ENCODE data around the gene IFT43. TPM values are rescaled to one million over a fixed set of nuclear protein-coding genes. Genes with fewer than 3 reads are reported as not detected.

The IFT43 gene
- total RNA-seq, 1 experiment from 2014 or later: 34.9 TPM

DNA sequence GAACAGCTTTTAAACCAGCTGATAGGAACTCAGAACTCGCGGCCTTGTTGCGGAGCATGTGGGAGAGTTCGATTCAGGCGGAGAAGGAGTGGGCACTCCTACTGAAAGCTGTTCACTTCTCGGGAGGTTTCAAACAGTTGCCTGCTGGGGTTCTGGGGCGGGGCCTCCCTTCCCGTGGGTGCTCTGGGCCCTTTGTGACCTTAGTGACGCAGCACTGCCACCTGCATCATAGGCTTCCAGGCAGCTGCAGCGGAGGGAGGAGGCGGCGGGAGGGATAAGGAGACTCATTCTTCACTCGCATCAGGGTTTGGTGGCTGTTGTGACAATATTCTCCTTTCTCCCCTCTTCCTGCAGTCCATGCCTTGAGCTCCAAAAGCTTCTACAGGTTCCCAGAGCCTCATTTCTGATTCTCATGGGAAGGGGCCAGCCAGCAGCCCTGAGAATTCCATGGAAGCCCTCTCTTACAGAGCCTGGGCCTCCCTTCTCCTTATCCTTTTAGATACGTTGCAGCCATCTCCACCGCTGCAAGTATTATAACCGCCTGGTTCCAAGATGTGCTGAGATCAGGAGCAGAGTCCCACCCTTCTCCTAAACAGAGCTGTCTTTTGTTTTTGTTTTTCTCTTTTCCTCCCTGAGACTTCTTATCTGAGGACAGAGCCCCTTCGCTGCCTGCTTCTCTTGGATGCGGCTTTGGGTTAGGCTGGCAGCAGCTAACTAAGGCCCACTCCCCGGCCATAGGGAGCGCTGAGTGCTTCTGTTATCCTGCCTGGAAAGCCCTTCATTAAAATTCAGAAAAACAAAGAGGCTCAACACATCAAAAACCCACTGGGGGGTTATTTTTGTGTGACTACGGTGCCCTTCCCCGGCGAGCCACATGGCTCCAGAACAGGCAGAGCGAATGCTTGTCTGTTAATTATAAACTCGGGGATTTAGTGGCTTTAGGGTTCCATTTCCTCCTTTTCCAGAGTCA is 98.5 kb downstream of the IFT43 start:
- no peak for DNase-seq (ENCODE audit: unreplicated experiment)
- POLR2A ChIA-PET: no interaction called here
- no peak for TF ChIP-seq CTCF (IDR thresholded peaks at IDR 0.05; ENCODE audit: unreplicated experiment)
- Mint-ChIP-seq H3K36me3 (ENCODE audit: insufficient read depth, unreplicated experiment) (peaks cover 7% of the 10 kb centered on the region), H3K9me3 (ENCODE audit: unreplicated experiment) (no peaks in the 10 kb centered on the region), H3K4me1 (ENCODE audit: insufficient read depth, unreplicated experiment) (no peaks in the 10 kb centered on the region), H3K27ac (ENCODE audit: low read depth, unreplicated experiment) (no peak overlapping the region), H3K27me3 (ENCODE audit: insufficient read depth, unreplicated experiment) (no peaks in the 10 kb centered on the region), H3K4me3 (ENCODE audit: unreplicated experiment) (no peak overlapping the region)
- BruUV-seq (replicated peaks): no TSS peak
- CTCF ChIA-PET: interaction anchor here (0.7 kb wide), 1 partner anchor 373 kb away, joined by 3 read pairs; no protein-coding TSS in a partner anchor
- intact Hi-C loops (cut with micrococcal nuclease): no loop called here

- H3K4me1 Mint-ChIP-seq (ENCODE audit: insufficient read depth, unreplicated experiment): no peaks in the 10 kb centered on the region
- peaks cover 7% of the 10 kb centered on the region for H3K36me3 Mint-ChIP-seq (ENCODE audit: insufficient read depth, unreplicated experiment)
- CTCF ChIA-PET: no interaction called here
- no peak for TF ChIP-seq CTCF (IDR thresholded peaks at IDR 0.05; ENCODE audit: unreplicated experiment)
- no TSS peak for BruUV-seq (replicated peaks)
- no peak overlapping the region for H3K4me3 Mint-ChIP-seq (ENCODE audit: unreplicated experiment)
- intact Hi-C loops (cut with micrococcal nuclease): no loop called here
- no peaks in the 10 kb centered on the region for H3K27me3 Mint-ChIP-seq (ENCODE audit: insufficient read depth, unreplicated experiment)
- H3K9me3 Mint-ChIP-seq (ENCODE audit: unreplicated experiment): no peaks in the 10 kb centered on the region
- no peak overlapping the region for H3K27ac Mint-ChIP-seq (ENCODE audit: low read depth, unreplicated experiment)
- POLR2A ChIA-PET: no interaction called here
- DNase-seq (ENCODE audit: unreplicated experiment): no peak
Measured at GRCh38 chr14:76085358-76085757, 99.8 kb downstream of the IFT43 start.

GRCh38 chr14:76086636-76087035 is 101.1 kb downstream of the IFT43 start:
- Mint-ChIP-seq H3K4me3 (ENCODE audit: unreplicated experiment) (no peak overlapping the region), H3K36me3 (ENCODE audit: insufficient read depth, unreplicated experiment) (peaks cover 7% of the 10 kb centered on the region), H3K27ac (ENCODE audit: low read depth, unreplicated experiment) (no peak overlapping the region), H3K4me1 (ENCODE audit: insufficient read depth, unreplicated experiment) (no peaks in the 10 kb centered on the region), H3K27me3 (ENCODE audit: insufficient read depth, unreplicated experiment) (no peaks in the 10 kb centered on the region), H3K9me3 (ENCODE audit: unreplicated experiment) (no peaks in the 10 kb centered on the region)
- no peak for DNase-seq (ENCODE audit: unreplicated experiment)
- intact Hi-C loops (cut with micrococcal nuclease): no loop called here
- ChIA-PET CTCF (no interaction called here), POLR2A (interaction anchor here (1.2 kb wide), 1 partner anchor 13 kb away, joined by 3 read pairs; no protein-coding TSS in a partner anchor)
- TF ChIP-seq CTCF (IDR thresholded peaks at IDR 0.05; ENCODE audit: unreplicated experiment): no peak
- no TSS peak for BruUV-seq (replicated peaks)

GRCh38 chr14:76088326-76088725 is 102.8 kb downstream of the IFT43 start:
- Mint-ChIP-seq H3K4me1 (ENCODE audit: insufficient read depth, unreplicated experiment) (no peaks in the 10 kb centered on the region), H3K36me3 (ENCODE audit: insufficient read depth, unreplicated experiment) (peaks cover 7% of the 10 kb centered on the region), H3K27ac (ENCODE audit: low read depth, unreplicated experiment) (no peak overlapping the region), H3K9me3 (ENCODE audit: unreplicated experiment) (no peaks in the 10 kb centered on the region), H3K4me3 (ENCODE audit: unreplicated experiment) (no peak overlapping the region), H3K27me3 (ENCODE audit: insufficient read depth, unreplicated experiment) (no peaks in the 10 kb centered on the region)
- no TSS peak for BruUV-seq (replicated peaks)
- ChIA-PET POLR2A (interaction anchor here (1.0 kb wide), 1 partner anchor 377 kb away, joined by 3 read pairs; no protein-coding TSS in a partner anchor), CTCF (no interaction called here)
- TF ChIP-seq CTCF (IDR thresholded peaks at IDR 0.05; ENCODE audit: unreplicated experiment): no peak
- no peak for DNase-seq (ENCODE audit: unreplicated experiment)
- intact Hi-C loops (cut with micrococcal nuclease): no loop called here
